ENCODE results near the gene PHF20. TPM values are rescaled to one million over a fixed set of nuclear protein-coding genes. Genes with fewer than 3 reads are reported as not detected.
A peak's percentile ranks its signal among the peaks of the same experiment; 100 is the strongest.

The PHF20 gene
- total and polyA plus RNA-seq, 2 of the 13 experiments (the other 11 are each of a cell fraction or from before 2014, with no cell fraction given): 22.8 to 34.1 TPM

GRCh38 chr20:35741892-35742740 is 29.7 kb upstream of the PHF20 start, which contains the start of gene RBM39 (continued):
- TF ChIP-seq UBTF (CRISPR knock-in tag; IDR thresholded peaks at IDR 0.05) (peak; percentile 84), ARNT (IDR thresholded peaks at IDR 0.05) (no peak), ARHGAP35 (CRISPR knock-in tag; IDR thresholded peaks at IDR 0.05; ENCODE audit: borderline replicate concordance) (no peak; the same call in 1 of the 2 replicates), E2F2 (CRISPR knock-in tag; IDR thresholded peaks at IDR 0.05; ENCODE audit: borderline replicate concordance) (no peak; the same call in 1 of the 2 replicates), SALL1 (CRISPR knock-in tag; IDR thresholded peaks at IDR 0.05) (peak; percentile 99), ZNF282 (IDR thresholded peaks at IDR 0.05; ENCODE audit: partially characterized antibody) (peak; percentile 100), ZFP41 (CRISPR knock-in tag; IDR thresholded peaks at IDR 0.05; ENCODE audit: borderline replicate concordance) (peak; percentile 94), DNMT1 (CRISPR knock-in tag; IDR thresholded peaks at IDR 0.05) (no peak), THRA (CRISPR knock-in tag; IDR thresholded peaks at IDR 0.05; ENCODE audit: borderline replicate concordance) (peak; percentile 82), ZNF549 (CRISPR knock-in tag; IDR thresholded peaks at IDR 0.05) (peak; percentile 76; the same call in 1 of the 2 replicates), ZNF550 (CRISPR knock-in tag; IDR thresholded peaks at IDR 0.05; ENCODE audit: borderline replicate concordance) (peak; percentile 51; the same call in 1 of the 2 replicates), SMYD3 (CRISPR knock-in tag; IDR thresholded peaks at IDR 0.05) (peak; percentile 98), DRAP1 (CRISPR knock-in tag; IDR thresholded peaks at IDR 0.05) (peak; percentile 97), NR2F2 (IDR thresholded peaks at IDR 0.05; ENCODE audit: borderline replicate concordance, low read depth) (peak; percentile 22; the same call in 1 of the 2 replicates), MZF1 (CRISPR knock-in tag; IDR thresholded peaks at IDR 0.05; ENCODE audit: borderline replicate concordance) (peak; percentile 71; the same call in 1 of the 2 replicates), PHF5A (CRISPR knock-in tag; IDR thresholded peaks at IDR 0.05; ENCODE audit: low read depth, unreplicated experiment) (peak; percentile 85), ZFP1 (CRISPR knock-in tag; IDR thresholded peaks at IDR 0.05) (peak; percentile 95; the same call in 1 of the 2 replicates), IKZF5 (CRISPR knock-in tag; IDR thresholded peaks at IDR 0.05) (peak; percentile 99), ZNF180 (CRISPR knock-in tag; IDR thresholded peaks at IDR 0.05; ENCODE audit: borderline replicate concordance, low read depth) (peak; percentile 97; the same call in 1 of the 2 replicates), ZNF766 (CRISPR knock-in tag; IDR thresholded peaks at IDR 0.05; ENCODE audit: borderline replicate concordance) (peak; percentile 99; the same call in 1 of the 2 replicates), SRY (CRISPR knock-in tag; IDR thresholded peaks at IDR 0.05) (peak; percentile 75; the same call in 1 of the 2 replicates), ZNF552 (CRISPR knock-in tag; IDR thresholded peaks at IDR 0.05; ENCODE audit: borderline replicate concordance) (peak; percentile 93), RFXAP (CRISPR knock-in tag; IDR thresholded peaks at IDR 0.05; ENCODE audit: borderline replicate concordance) (peak; percentile 98)
